Kidney tubule cell (primary cell): Measurements from ENCODE around the gene DPP4.

ENCODE experiments used
- DNase-seq: peaks from one replicate; pipeline ENCODE4 v3.0.0-alpha.2; 2018; ENCODE audit warnings: low spot score

Gene DPP4

DNA sequence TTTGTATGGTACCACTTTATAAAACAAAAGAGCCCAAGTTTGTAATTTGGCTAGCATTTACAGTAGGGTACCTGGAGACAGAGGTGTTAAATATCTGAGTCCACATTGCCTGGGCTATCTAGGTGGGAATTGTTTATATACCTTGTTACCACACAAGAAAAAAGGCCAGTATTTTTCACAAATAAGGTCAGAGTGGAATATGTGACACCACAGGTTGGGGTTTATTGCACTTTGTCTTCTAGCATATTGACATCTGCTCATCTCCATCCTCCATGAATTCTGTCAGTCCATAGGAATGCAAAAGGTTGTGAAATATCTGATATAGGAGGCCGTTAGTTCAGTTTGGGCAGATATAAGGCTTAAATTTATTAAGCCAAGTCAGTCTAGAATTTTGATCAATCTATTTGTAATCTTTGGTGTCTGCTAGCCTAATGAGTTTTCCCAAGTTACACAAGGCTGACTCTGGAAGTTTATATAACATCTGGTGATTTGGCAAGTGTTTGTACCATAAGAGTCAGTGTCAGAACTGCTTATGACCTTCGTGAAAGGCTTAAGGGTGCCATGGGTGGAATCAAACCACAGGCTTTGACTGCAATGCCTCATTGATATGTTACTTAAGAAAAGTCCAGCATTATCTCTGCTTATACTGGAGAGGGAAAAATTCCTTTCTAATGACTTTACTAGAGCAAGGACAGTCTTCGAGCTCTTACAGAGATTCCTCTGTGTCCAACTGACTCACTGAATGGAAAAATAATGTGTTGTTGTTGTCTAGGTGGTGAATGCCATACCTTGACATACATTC lies 11.3 kb upstream of the DPP4 start:
- peak; percentile 90 for DNase-seq

DNA sequence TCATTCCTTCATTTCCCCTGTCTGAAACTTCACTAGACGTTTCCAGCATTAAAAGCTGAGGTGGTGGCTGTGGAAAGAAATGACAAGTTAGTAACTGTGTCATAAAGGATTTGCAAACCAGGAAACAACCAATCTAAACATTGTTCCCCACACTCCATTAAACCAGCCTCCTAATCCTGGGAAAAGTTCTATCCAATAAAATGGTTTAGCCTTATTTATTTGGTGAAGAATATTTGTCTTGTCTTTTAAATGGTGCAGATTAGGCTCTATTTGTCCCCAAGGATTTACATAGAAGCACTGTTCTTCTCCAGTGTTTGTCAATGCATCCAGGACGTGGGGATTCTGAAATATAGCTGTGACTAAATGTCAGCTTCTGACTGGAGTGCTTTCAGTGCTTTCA lies 10.5 kb upstream of the DPP4 start:
- DNase-seq: no peak

DNA sequence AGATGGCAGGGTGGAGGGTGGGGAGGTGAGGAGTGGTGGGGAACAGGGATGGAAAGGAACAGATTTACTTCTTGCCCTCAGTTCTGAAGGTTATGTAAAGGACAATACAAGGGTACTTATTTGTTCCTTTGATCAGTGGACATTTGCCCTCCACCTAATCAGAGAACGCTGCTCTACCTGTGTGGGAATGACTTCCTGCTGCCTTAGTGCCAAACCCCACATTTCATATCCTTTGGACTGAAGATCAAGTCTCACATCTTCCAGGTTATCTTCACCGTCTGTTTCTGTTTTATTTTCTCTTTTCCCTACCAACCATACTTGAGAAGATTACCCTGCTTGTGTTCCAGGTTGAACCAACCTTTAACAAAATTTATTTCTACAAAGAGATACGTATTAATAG lies 8.7 kb upstream of the DPP4 start:
- no peak for DNase-seq

DNA sequence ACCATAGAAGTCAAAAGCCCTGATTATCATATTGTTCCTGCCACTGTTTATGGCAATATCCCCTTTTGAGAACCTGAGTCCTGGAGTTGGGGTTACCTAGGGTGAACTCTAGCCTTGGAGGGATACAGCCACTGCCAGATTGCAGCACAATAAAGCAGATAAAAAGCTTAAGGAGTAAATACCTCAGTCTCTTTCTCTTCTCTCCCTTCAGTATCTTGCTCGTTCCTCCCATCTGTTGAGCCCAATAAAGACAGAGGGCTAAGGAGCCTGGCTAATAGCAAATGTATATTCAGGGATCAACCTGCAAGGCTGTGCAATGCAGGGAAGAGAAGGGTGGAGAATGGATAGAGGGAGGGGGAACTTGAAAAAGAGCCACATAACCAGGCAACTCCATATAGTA lies 8.0 kb upstream of the DPP4 start:
- DNase-seq: no peak

DNA sequence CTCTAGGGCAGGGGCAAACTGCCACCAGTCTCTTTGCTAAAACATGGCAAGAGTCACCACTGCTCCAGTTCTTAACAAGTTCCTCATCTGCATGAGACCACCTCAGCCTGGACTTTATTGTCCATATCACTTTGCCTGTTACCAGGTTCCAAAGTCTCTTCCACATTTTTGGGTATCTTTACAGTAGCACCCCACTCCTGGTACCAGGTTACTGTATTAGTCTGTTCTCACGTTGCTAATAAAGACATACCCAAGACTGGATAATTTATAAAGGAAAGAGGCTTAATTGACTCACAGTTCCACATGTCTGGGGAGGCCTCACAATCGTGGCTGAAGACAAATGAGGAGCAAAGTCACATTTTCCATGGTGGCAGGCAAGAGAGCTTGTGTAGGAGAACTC lies 5.5 kb upstream of the DPP4 start:
- no peak for DNase-seq

- peak; percentile 42 for DNase-seq
Observed at GRCh38 chr2:162075689-162076132, 1.7 kb upstream of the DPP4 start.

DNA sequence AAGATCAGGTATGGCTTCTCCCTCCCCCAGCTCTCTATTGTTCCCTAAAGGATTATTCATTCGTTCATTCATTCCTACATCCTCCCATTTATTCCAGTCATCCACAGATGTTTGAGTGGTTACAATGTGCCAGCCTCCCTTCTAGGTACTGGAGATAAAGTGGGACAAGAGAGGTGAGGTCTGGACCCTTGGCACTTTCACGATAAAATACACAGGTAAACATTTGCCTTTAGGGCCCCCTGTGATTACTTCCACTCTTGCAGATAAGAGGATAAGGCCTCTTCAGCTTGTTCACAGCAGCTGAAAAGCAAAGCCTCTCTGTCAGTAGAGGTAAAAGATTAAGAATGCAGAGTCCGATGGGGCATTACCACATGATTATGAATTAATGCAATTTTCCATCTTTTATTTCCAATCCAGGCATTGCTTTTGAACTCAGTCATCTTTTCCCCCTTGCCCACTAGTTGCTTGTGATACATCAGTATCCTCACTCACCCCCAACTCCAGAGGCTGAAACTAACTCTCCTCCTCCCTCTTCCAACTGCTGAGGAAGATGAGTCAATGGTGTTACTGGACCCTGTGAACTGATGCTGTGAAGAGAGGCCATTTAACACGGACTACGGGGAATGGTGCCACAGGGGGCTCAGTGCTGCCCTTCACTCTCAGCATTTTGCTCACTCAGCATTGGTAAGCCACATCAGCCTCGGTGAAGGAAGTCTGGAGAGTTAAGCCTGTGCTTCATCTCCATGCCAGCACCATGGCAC lies 1.1 kb upstream of the DPP4 start:
- peak; percentile 66 for DNase-seq

GRCh38 chr2:162074632-162074895 lies 549 bp upstream of the DPP4 start:
- peak; percentile 75 for DNase-seq

GRCh38 chr2:162072976-162073887 lies 783 bp downstream of the DPP4 start:
- DNase-seq: peak; percentile 39

- DNase-seq: peak; percentile 76
Observed at GRCh38 chr2:162072181-162072702, 1.8 kb downstream of the DPP4 start.

DNA sequence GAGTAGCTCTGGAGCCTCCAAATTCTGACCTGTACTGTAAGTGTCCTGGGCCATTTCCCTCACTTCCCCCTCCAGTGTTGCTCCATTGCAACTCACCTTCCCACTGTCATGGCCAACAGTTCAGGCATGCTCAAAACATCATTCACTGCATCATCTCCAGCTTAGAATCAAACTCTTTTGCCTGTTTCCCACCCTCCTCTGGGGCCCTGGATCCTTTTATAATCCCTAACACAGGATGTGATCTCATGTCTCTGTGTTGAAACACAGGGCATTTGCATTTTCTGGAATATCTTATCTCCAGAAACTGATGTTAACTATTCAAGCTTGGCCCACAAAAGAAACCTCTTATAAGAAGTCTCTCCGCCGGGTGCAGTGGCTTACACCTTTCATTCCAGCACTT lies 3.0 kb downstream of the DPP4 start:
- DNase-seq: peak; percentile 54

DNA sequence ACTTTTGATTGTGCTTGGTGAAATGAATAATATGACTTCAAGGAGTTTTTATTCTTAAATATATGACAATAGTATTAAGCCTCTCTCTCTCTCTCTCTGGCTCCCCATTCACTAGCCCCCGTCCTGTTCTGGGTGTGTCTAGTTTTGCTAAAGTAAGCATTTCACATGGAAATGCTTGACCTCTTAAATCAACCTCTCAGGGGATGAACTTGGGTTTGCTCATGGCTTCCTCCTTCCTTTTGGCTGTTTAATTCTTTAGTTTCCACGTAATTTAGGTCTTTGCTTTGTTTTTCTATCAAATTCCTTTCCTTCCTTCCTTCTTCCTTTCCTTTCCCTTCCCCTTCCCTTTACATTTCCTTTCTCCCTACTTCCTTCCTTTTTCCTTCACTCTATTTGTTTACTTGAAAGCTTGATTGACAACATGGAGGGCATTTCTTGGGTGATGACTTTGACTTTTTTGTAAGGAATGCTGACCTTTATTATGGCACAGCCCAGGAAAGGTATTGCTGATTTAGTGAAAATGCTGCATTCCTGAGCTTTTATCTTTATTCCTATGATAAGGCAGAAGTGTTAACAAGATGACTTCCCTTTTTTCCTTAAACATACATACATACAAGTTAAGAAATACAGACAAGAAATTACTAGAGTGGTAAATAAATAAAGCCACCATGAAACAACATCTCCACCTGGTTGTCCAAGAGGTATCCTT lies 3.6 kb downstream of the DPP4 start:
- DNase-seq: no peak

DNA sequence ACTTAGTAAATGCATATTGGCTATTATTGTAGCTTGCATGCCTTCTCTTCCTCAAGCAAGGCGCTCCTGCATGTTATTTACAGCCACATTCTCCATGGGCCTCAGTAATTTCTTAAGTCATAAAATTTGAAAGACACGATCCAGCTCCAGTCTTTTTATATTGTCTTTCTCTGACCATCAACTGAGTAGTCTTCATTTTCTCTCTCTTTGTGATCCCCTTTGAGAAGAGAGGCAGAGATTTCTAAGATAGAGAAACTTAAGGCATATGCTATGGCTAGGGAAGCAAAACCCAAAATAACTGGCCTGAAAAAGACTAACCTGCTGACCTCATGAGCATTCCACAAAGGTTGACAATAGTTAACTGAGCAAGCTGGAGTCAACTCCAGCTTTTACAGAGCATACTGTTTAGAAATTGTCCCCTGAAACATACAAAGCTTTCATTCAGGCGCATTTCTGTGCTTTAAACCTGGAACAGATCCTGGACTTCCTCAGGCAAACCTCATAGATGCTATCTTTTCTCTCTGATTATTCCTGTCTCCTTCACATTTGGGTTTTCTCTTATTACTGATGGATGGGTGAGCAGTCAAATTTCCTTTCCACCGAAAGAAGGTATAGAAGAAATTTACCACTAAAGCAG lies 4.6 kb downstream of the DPP4 start:
- peak; percentile 37 for DNase-seq

DNA sequence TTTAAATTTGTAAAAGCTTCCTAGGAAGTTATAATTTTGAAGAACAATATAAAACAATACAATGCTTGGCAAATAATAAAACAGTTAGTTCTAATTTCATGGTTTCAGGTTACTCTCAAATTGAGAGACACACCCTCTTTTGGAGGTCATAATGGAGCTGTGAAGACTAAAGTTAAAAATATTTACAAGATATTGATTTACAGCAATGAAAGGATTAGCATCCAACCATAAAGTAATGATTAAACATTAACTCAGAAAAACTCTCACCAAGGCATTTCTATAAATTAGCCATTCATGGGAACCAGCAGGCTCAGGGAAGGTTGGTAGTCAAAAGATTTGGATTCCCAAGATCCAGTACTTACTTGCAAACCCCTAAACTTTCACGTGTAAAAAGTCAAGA lies 6.4 kb downstream of the DPP4 start:
- peak; percentile 76 for DNase-seq

DNA sequence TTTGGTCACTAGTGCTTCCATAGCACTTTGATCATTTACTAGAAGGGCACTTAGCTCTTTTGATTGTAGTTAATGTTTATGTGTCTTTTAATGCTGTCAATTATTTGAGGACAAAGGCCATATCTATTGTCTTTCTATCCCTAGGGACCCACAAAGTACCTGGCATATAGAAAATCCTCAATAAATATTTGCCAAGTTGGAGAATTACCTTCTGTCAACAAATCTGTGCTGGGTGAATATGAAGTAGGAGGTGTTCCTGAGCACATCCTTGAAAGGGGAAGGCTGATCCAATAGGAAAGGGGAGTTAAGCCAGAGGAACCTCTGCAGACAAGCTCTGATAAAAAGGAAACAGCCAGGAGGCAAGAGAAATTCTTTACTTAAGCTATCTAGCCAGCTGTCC lies 8.2 kb downstream of the DPP4 start:
- DNase-seq: no peak

DNA sequence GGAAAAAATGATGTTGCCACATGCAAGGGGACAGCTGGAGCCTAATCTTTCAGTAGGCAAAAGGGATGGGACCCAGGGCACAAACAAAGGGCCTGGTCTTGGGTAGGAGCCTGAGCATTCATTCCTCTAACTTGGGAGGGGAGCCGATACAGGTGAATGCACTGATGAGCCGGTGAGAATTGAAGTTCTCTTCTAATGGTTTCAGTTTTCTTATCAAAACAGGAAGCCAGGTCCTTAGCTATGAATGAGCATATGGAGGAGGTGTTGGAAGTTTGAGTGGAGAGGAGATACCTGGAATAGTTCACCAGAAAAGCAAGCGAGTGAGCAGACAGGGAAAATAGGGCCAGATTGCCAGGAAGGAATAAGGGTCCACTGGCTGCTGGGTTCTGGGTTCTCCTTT lies 10.1 kb downstream of the DPP4 start:
- peak; percentile 82 for DNase-seq

- peak; percentile 55 for DNase-seq
Observed at GRCh38 chr2:162063281-162063680, 10.7 kb downstream of the DPP4 start.

DNA sequence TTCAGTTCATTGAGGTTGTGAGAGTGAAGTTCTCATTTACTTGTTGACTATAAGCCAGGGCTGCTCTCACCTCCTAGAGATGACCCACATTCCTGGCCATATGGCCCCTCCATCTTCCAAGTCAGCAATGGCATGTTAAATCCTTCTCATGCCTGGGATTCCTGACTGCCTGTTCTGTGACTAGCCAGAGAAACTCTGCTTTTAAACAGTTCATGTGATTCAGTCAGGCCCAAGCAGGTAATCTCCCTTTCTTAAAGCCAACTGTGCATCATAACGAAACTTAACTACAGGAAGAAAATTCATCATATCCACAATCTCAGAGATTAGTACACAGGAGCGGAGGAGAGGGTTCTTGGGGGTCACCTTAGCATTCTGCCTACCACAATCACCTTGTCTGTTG lies 11.5 kb downstream of the DPP4 start:
- peak; percentile 66 for DNase-seq

- no peak for DNase-seq
Observed at GRCh38 chr2:162061021-162061420, 13.0 kb downstream of the DPP4 start.

DNA sequence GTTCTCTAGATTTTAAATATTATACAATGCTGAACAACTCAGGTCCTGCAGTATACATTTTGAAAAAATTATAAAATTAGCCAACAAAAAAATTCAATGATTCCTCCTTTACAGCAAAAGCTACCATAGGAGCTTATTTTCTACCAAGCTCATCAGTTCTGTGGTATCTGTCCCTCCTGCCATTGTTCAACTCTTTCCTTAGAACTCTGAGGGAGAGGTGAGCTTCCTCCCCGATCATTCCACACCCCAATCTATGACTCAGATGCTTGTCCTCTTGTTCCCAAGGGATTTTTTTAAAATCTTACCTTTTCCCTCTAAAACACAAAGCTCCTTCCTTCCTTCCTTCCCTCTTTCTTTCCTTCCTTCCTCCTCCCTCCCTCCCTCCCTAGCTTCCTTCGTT lies 13.5 kb downstream of the DPP4 start:
- DNase-seq: peak; percentile 49

DNA sequence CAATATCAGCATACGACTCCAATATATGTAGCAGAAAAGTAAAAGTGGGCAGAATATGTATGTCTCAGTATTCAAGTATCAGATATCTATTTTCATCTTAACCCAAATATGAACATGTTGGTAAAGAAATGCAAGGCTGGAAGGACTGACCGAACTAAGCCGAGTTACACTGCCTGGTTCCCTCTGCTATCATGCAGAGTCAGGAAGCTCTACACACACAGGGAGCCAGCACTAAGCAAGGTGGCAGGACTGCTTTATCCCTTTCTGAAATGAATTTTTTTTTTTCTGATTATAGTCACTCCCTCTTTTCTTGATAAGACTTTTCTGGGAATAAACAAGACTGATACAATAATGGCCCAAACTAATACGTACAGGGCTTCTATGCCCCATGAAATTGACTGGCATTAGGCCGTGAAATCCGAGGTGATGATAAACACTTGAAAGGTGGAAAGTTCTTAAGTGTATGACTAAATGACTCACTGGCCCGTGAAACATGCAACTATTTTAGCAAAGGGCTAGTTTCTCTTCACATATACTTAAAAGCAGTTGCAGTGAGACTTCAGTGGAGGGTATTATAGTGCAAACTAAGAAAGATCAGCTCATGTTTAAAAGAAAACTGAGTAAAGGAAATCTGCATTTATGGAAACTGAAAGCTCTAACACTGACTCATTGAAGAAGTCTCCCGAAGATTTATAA lies 14.9 kb downstream of the DPP4 start:
- peak; percentile 83 for DNase-seq
